SK-N-SH (cell line): ENCODE data around the gene ASXL3. TPM values are rescaled to one million over a fixed set of nuclear protein-coding genes. Genes with fewer than 3 reads are reported as not detected.

Source experiments
- CTCF ChIA-PET: fragments of 300-600, 350-600 bp; formaldehyde crosslinking; extraction: SDS; loops from one replicate; lab custom pipeline; 2021; lab: Yijun Ruan, JAX
- POLR2A ChIA-PET: fragments of 350-600 bp; sonication (Branson Sonifier 250); formaldehyde crosslinking; extraction: SDS; loops from one replicate; lab custom pipeline; 2020; ENCODE audit warnings: antibody characterized with exemption, inconsistent platforms; lab: Yijun Ruan, JAX
- DNase-seq: peaks from one replicate; pipeline ENCODE4 v3.0.0; 2012
- H2AFZ ChIP-seq: fragments of 200-600 bp; sonication (generic); 2 replicates; pipeline ENCODE4 v1.8.1; 2016; ENCODE audit warnings: antibody characterized with exemption, mild to moderate bottlenecking, low read depth
- H3F3A ChIP-seq: fragments of 200-600 bp; sonication (generic); replicated peaks from 2 replicates; pipeline ENCODE3; 2016; ENCODE audit warnings: antibody characterized with exemption, mild to moderate bottlenecking; ENCODE audit not compliant: insufficient read depth
- H3K27ac ChIP-seq, 2 experiments: fragments of 200-500 bp in 1 of 2; fragments of 200-600 bp in 1 of 2; sonication (Bioruptor generic) in 1 of 2; sonication (generic), shearing (Covaris generic) in 1 of 2; 2 replicates each; pipeline versions ENCODE4 v1.5.1 to v1.6.1; 2014 to 2016; ENCODE audit warnings: low read depth in 2 of 2, inconsistent platforms in 1 of 2, low read length in 1 of 2, mild to moderate bottlenecking in 1 of 2, mixed read lengths in 1 of 2
- H3K27me3 ChIP-seq: fragments of 200-600 bp; sonication (generic), shearing (Covaris generic); 2 replicates; pipeline ENCODE4 v1.6.1; 2016; ENCODE audit warnings: mixed run types; ENCODE audit not compliant: insufficient read depth
- H3K36me3 ChIP-seq, 2 experiments: fragments of 200-500 bp in 1 of 2; fragments of 200-600 bp in 1 of 2; sonication (Bioruptor generic) in 1 of 2; sonication (generic) in 1 of 2; replicated peaks in 1 of 2; 2 replicates each; pipeline versions ENCODE3 to v1.5.1; 2014 to 2016; ENCODE audit warnings: low read length in 1 of 2, mild to moderate bottlenecking in 1 of 2; ENCODE audit not compliant: insufficient read depth in 2 of 2, control insufficient read depth in 1 of 2
- H3K4me1 ChIP-seq, 2 experiments: fragments of 200-500 bp in 1 of 2; fragments of 200-600 bp in 1 of 2; sonication (Bioruptor generic) in 1 of 2; sonication (generic), shearing (Covaris generic) in 1 of 2; 2 replicates each; pipeline versions ENCODE4 v1.5.1 to v1.6.1; 2014 to 2016; ENCODE audit warnings: low read depth in 1 of 2, low read length in 1 of 2, mixed run types in 1 of 2; ENCODE audit not compliant: insufficient read depth in 2 of 2, control insufficient read depth in 1 of 2
- H3K4me2 ChIP-seq: fragments of 200-600 bp; sonication (generic), shearing (Covaris generic); 2 replicates; pipeline ENCODE4 v1.6.1; 2017; ENCODE audit warnings: mixed run types
- H3K4me3 ChIP-seq, 2 experiments: fragments of 200-500 bp in 1 of 2; fragments of 200-600 bp in 1 of 2; sonication (Bioruptor generic) in 1 of 2; sonication (generic), shearing (Covaris generic) in 1 of 2; 2 replicates each; pipeline versions ENCODE4 v1.5.1 to v1.8.1; 2014 to 2016; ENCODE audit warnings: low read depth in 2 of 2, inconsistent platforms in 1 of 2, low read length in 1 of 2, mild to moderate bottlenecking in 1 of 2, mixed read lengths in 1 of 2, moderate library complexity in 1 of 2
- H3K79me2 ChIP-seq: fragments of 200-600 bp; sonication (generic); 2 replicates; pipeline ENCODE4 v1.8.1; 2017; ENCODE audit warnings: mild to moderate bottlenecking; ENCODE audit not compliant: insufficient read depth
- H3K9ac ChIP-seq: fragments of 200-600 bp; sonication (generic); 2 replicates; pipeline ENCODE4 v1.6.1; 2017; ENCODE audit warnings: mixed run types
- H3K9me2 ChIP-seq: fragments of 200-600 bp; sonication (generic); 2 replicates; pipeline ENCODE4 v1.6.1; 2017; ENCODE audit warnings: mixed run types
- H3K9me3 ChIP-seq: fragments of 200-600 bp; sonication (generic); 2 replicates; pipeline ENCODE4 v1.6.1; 2017; ENCODE audit warnings: mixed run types, mild to moderate bottlenecking, moderate library complexity
- H4K20me1 ChIP-seq: fragments of 200-600 bp; sonication (generic); 2 replicates; pipeline ENCODE4 v1.6.1; 2017; ENCODE audit warnings: mild to moderate bottlenecking, mixed run types; ENCODE audit not compliant: insufficient read depth
- EP300 ChIP-seq, 2 experiments: IDR thresholded peaks; 2 replicates each; pipeline versions ENCODE4 v1.4.0 to v1.6.1; 2012; ENCODE audit warnings: borderline replicate concordance in 1 of 2, low read depth in 1 of 2, low read length in 1 of 2
- EZH2phosphoT487 ChIP-seq: fragments of 200-600 bp; sonication (generic); IDR thresholded peaks from 2 replicates; pipeline ENCODE4 v1.6.1; 2017; ENCODE audit warnings: low read depth, mixed run types, mild to moderate bottlenecking, antibody characterized with exemption, moderate library complexity, borderline replicate concordance
- FOXM1 ChIP-seq: IDR thresholded peaks from 2 replicates; pipeline ENCODE4 v1.4.0; 2012; ENCODE audit warnings: low read depth, mild to moderate bottlenecking
- GATA2 ChIP-seq: sonication (generic); formaldehyde crosslinking; IDR thresholded peaks from 2 replicates; pipeline ENCODE4 v1.5.0; 2020; ENCODE audit warnings: mild to moderate bottlenecking, missing genetic modification reagents
- JUND ChIP-seq: IDR thresholded peaks from 2 replicates; pipeline ENCODE4 v1.4.0; 2012
- MXI1 ChIP-seq: IDR thresholded peaks from 2 replicates; pipeline ENCODE4 v1.6.1; 2012; ENCODE audit warnings: mild to moderate bottlenecking, low read depth, low read length, improper control_type of control experiment
- NFIC ChIP-seq: IDR thresholded peaks from 2 replicates; pipeline ENCODE4 v1.4.0; 2012; ENCODE audit warnings: borderline replicate concordance
- POLR2AphosphoS5 ChIP-seq: IDR thresholded peaks from 2 replicates; pipeline ENCODE4 v1.6.1; 2012; ENCODE audit warnings: low read depth, low read length
- RCOR1 ChIP-seq: fragments of 150-350 bp; IDR thresholded peaks from 2 replicates; pipeline ENCODE4 v1.6.1; 2017; ENCODE audit warnings: antibody characterized with exemption, low read length
- REST ChIP-seq: IDR thresholded peaks from 2 replicates; pipeline ENCODE4 v1.6.1; 2012; ENCODE audit warnings: mild to moderate bottlenecking, low read depth, low read length, moderate library complexity
- YY1 ChIP-seq: IDR thresholded peaks from 2 replicates; pipeline ENCODE4 v1.4.0; 2012; ENCODE audit warnings: low read depth, mild to moderate bottlenecking
- WGBS: methylation state at CpG from one replicate; pipeline ENCODE4 v1.1.6; 2017; ENCODE audit warnings: low lambda C conversion rate; 5-methylcytosine and 5-hydroxymethylcytosine counted together
- polyA plus RNA-seq, 3 experiments: library from polyadenylated mRNA; depleted of rRNA; stranded (reverse); fragments of >200 nt; gene quantifications; 2 replicates each; pipeline ENCODE4 v1.2.3, GENCODE V29; 2012
- TF ChIP-seq, protein P1 (sequence below): IDR thresholded peaks from 2 replicates; pipeline ENCODE4 v1.4.0; 2012; ENCODE audit warnings: low read depth

ASXL3 gene
- polyA plus RNA-seq, 1 of the 3 experiments (the other 2 are of a cell fraction), result not detected

GRCh38 chr18:33581856-33582255, 3.8 kb downstream of the ASXL3 start:
- H3K4me3 ChIP-seq, result no peak overlapping the region
- H3K36me3 ChIP-seq, result no peaks in the 10 kb centered on the region
- peaks cover 3% of the 10 kb centered on the region in 2 experiments; a peak in 2 of 4 replicates for H3K4me1 ChIP-seq
- no peak overlapping the region for H3K27ac ChIP-seq
- ChIA-PET CTCF (no interaction called here), POLR2A (no interaction called here)
- 65% methylated on average over 2 of the region's 2 CpGs for WGBS
- no peaks in the 10 kb centered on the region for H3K9me2 ChIP-seq
- no peaks in the 10 kb centered on the region for H4K20me1 ChIP-seq
- H3K9me3 ChIP-seq, result no peaks in the 10 kb centered on the region
- H2AFZ ChIP-seq, result no peak overlapping the region
- no peaks in the 10 kb centered on the region for H3K79me2 ChIP-seq
- TF ChIP-seq JUND (no peak), REST (no peak), EP300 (IDR thresholded peaks at IDR 0.05; ENCODE audit: borderline replicate concordance in 1 of 2, low read depth in 1 of 2, low read length in 1 of 2) (no peak), NFIC (no peak), RCOR1 (no peak), MXI1 (no peak)
- no peaks in the 10 kb centered on the region for H3F3A ChIP-seq
- no peak overlapping the region for H3K9ac ChIP-seq
- peaks cover 25% of the 10 kb centered on the region for H3K27me3 ChIP-seq
- DNase-seq, result no peak
- no peak overlapping the region for H3K4me2 ChIP-seq

DNA sequence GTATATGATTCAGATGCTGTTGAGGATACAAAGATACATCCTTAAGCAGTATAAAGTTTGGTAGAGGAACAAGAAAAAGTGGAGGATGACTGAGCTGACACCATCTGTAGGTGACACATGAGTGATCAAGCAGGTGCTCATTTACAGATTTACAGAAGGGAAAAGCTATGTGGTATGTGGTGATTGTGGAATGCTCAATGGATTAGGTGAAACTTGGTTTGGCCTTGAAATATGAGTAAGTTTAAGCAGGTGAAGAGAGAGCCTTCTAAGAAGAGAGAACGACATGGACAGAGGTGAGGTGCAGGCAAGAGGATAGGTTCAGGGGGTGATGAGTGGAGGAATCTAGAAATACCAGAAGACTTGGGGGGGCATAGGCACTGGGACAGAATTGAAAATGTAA, 5.9 kb downstream of the ASXL3 start:
- no peak for TF ChIP-seq EP300 (IDR thresholded peaks at IDR 0.05; ENCODE audit: borderline replicate concordance in 1 of 2, low read depth in 1 of 2, low read length in 1 of 2)
- TF ChIP-seq, protein P1, sequence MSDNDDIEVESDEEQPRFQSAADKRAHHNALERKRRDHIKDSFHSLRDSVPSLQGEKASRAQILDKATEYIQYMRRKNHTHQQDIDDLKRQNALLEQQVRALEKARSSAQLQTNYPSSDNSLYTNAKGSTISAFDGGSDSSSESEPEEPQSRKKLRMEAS, result no peak
- TF ChIP-seq EZH2phosphoT487, result no peak
- no peak for TF ChIP-seq GATA2 (CRISPR knock-in tag)
- TF ChIP-seq POLR2AphosphoS5, result no peak
- no peak for TF ChIP-seq FOXM1
- no peak for TF ChIP-seq YY1
- TF ChIP-seq JUND, result no peak

More for the DNA sequence above, 5.9 kb downstream of the ASXL3 start:
- Histone ChIP-seq H3K79me2 (no peaks in the 10 kb centered on the region), H4K20me1 (no peaks in the 10 kb centered on the region), H3F3A (no peaks in the 10 kb centered on the region), H3K27ac (no peak overlapping the region), H3K27me3 (peaks cover 12% of the 10 kb centered on the region), H3K9me2 (no peaks in the 10 kb centered on the region), H3K9ac (no peak overlapping the region), H3K4me2 (no peak overlapping the region), H3K9me3 (no peaks in the 10 kb centered on the region), H3K36me3 (no peaks in the 10 kb centered on the region), H3K4me1 (peaks cover 2 to 3% of the 10 kb centered on the region in 2 experiments; a peak in 1 of 4 replicates), H3K4me3 (no peak overlapping the region), H2AFZ (no peak overlapping the region)
- WGBS, result 38% methylated on average over 1 of the region's 1 CpG
- ChIA-PET CTCF (no interaction called here), POLR2A (no interaction called here)
- no peak for DNase-seq
